Mucosa of stomach (tissue), 1 donor: Measurements from ENCODE around the gene ZFAND6.
"Not testable (repeated sequence)": the region's sequence is repeated elsewhere in the genome, so short reads cannot be mapped to it uniquely, and the experiment has no call there.

Source experiments
- H3K27me3 ChIP-seq: one replicate; pipeline ENCODE4 v1.7.0; 2013; ENCODE audit warnings: mild to moderate bottlenecking, low read length; ENCODE audit not compliant: control insufficient read depth, insufficient read depth
- H3K36me3 ChIP-seq: one replicate; pipeline ENCODE4 v1.7.0; 2013; ENCODE audit warnings: low read length; ENCODE audit not compliant: control insufficient read depth, insufficient read depth
- H3K4me1 ChIP-seq: one replicate; pipeline ENCODE4 v1.7.0; 2013; ENCODE audit warnings: mild to moderate bottlenecking, low read length; ENCODE audit not compliant: control insufficient read depth, insufficient read depth
- H3K4me3 ChIP-seq: one replicate; pipeline ENCODE4 v1.7.0; 2013; ENCODE audit warnings: low read length
- H3K9ac ChIP-seq: one replicate; pipeline ENCODE4 v1.7.0; 2013; ENCODE audit warnings: mild to moderate bottlenecking, low read length, moderate library complexity
- H3K9me3 ChIP-seq: one replicate; pipeline ENCODE4 v1.7.0; 2013; ENCODE audit warnings: mild to moderate bottlenecking, low read length, moderate library complexity; ENCODE audit not compliant: control insufficient read depth
- donor health status: Pancreatic carcinoma.

The ZFAND6 gene

GRCh38 chr15:80081390-80081789 is 21.9 kb downstream of the ZFAND6 start:
- no peaks in the 10 kb centered on the region for H3K27me3 ChIP-seq
- H3K4me1 ChIP-seq, result peaks cover 4% of the 10 kb centered on the region
- no peaks in the 10 kb centered on the region for H3K36me3 ChIP-seq
- H3K9me3 ChIP-seq, result no peaks in the 10 kb centered on the region
- no peak overlapping the region for H3K4me3 ChIP-seq
- H3K9ac ChIP-seq, result no peak overlapping the region

GRCh38 chr15:80087104-80087503 is 27.6 kb downstream of the ZFAND6 start:
- Histone ChIP-seq H3K9me3 (no peaks in the 10 kb centered on the region), H3K36me3 (no peaks in the 10 kb centered on the region), H3K27me3 (no peaks in the 10 kb centered on the region)

GRCh38 chr15:80090041-80090440 is 30.6 kb downstream of the ZFAND6 start:
- no peak overlapping the region for H3K9ac ChIP-seq
- no peak overlapping the region for H3K4me3 ChIP-seq
- peaks cover 16% of the 10 kb centered on the region for H3K4me1 ChIP-seq
- no peaks in the 10 kb centered on the region for H3K27me3 ChIP-seq
- no peaks in the 10 kb centered on the region for H3K9me3 ChIP-seq
- H3K36me3 ChIP-seq, result no peaks in the 10 kb centered on the region

More at GRCh38 chr15:80087104-80087503, 27.6 kb downstream of the ZFAND6 start:
- no peak overlapping the region for H3K4me3 ChIP-seq
- no peaks in the 10 kb centered on the region for H3K4me1 ChIP-seq
- H3K9ac ChIP-seq, result no peak overlapping the region

- no peaks in the 10 kb centered on the region for H3K27me3 ChIP-seq
- no peak overlapping the region for H3K4me3 ChIP-seq
- H3K9ac ChIP-seq, result no peak overlapping the region
- H3K9me3 ChIP-seq, result no peaks in the 10 kb centered on the region
- H3K4me1 ChIP-seq, result peaks cover 24% of the 10 kb centered on the region
- H3K36me3 ChIP-seq, result no peaks in the 10 kb centered on the region
Measured at GRCh38 chr15:80090879-80091503, 31.5 kb downstream of the ZFAND6 start.

- no peaks in the 10 kb centered on the region for H3K36me3 ChIP-seq
- no peak overlapping the region for H3K4me3 ChIP-seq
- no peaks in the 10 kb centered on the region for H3K9me3 ChIP-seq
- no peak overlapping the region for H3K9ac ChIP-seq
- H3K27me3 ChIP-seq, result no peaks in the 10 kb centered on the region
- H3K4me1 ChIP-seq, result peaks cover 24% of the 10 kb centered on the region
Measured at GRCh38 chr15:80093854-80094418, 34.5 kb downstream of the ZFAND6 start.

- H3K9me3 ChIP-seq, result no peaks in the 10 kb centered on the region
- no peak overlapping the region for H3K9ac ChIP-seq
- H3K27me3 ChIP-seq, result no peaks in the 10 kb centered on the region
- H3K4me1 ChIP-seq, result peaks cover 24% of the 10 kb centered on the region
- no peaks in the 10 kb centered on the region for H3K36me3 ChIP-seq
- no peak overlapping the region for H3K4me3 ChIP-seq
Measured at GRCh38 chr15:80095511-80095910, 36.0 kb downstream of the ZFAND6 start.

- Histone ChIP-seq H3K27me3 (no peaks in the 10 kb centered on the region), H3K4me3 (no peak overlapping the region), H3K36me3 (no peaks in the 10 kb centered on the region), H3K4me1 (peaks cover 24% of the 10 kb centered on the region), H3K9me3 (no peaks in the 10 kb centered on the region), H3K9ac (no peak overlapping the region)
Measured at GRCh38 chr15:80095969-80096368, 36.5 kb downstream of the ZFAND6 start.

GRCh38 chr15:80098341-80098740 is 38.9 kb downstream of the ZFAND6 start:
- no peaks in the 10 kb centered on the region for H3K9me3 ChIP-seq
- H3K9ac ChIP-seq, result no peak overlapping the region
- H3K36me3 ChIP-seq, result no peaks in the 10 kb centered on the region
- H3K4me1 ChIP-seq, result peaks cover 24% of the 10 kb centered on the region
- no peak overlapping the region for H3K4me3 ChIP-seq
- no peaks in the 10 kb centered on the region for H3K27me3 ChIP-seq

- Histone ChIP-seq H3K9ac (no peak overlapping the region), H3K4me3 (no peak overlapping the region)
Measured at GRCh38 chr15:80099241-80099640, 39.8 kb downstream of the ZFAND6 start.

GRCh38 chr15:80099662-80100061 is 40.2 kb downstream of the ZFAND6 start:
- not testable (repeated sequence) for H3K9me3 ChIP-seq, H3K27me3 ChIP-seq, H3K36me3 ChIP-seq, H3K9ac ChIP-seq, H3K4me3 ChIP-seq
- peaks cover 12% of the 10 kb centered on the region for H3K4me1 ChIP-seq

More at GRCh38 chr15:80099241-80099640, 39.8 kb downstream of the ZFAND6 start:
- H3K9me3 ChIP-seq, result no peaks in the 10 kb centered on the region
- H3K4me1 ChIP-seq, result peaks cover 15% of the 10 kb centered on the region
- H3K36me3 ChIP-seq, result no peaks in the 10 kb centered on the region
- no peaks in the 10 kb centered on the region for H3K27me3 ChIP-seq

GRCh38 chr15:80100247-80100646 is 40.8 kb downstream of the ZFAND6 start:
- no peaks in the 10 kb centered on the region for H3K27me3 ChIP-seq
- no peaks in the 10 kb centered on the region for H3K36me3 ChIP-seq
- H3K4me3 ChIP-seq, result no peak overlapping the region
- H3K4me1 ChIP-seq, result peaks cover 7% of the 10 kb centered on the region
- H3K9me3 ChIP-seq, result no peaks in the 10 kb centered on the region
- no peak overlapping the region for H3K9ac ChIP-seq

GRCh38 chr15:80105193-80105592 is 45.7 kb downstream of the ZFAND6 start:
- no peak overlapping the region for H3K9ac ChIP-seq
- H3K4me1 ChIP-seq, result peaks cover 14% of the 10 kb centered on the region
- no peaks in the 10 kb centered on the region for H3K36me3 ChIP-seq
- no peaks in the 10 kb centered on the region for H3K27me3 ChIP-seq
- H3K4me3 ChIP-seq, result no peak overlapping the region
- H3K9me3 ChIP-seq, result no peaks in the 10 kb centered on the region
